NCI-H2029 (cell line): ENCODE data around the gene SLC66A3.

Source experiments
- DNase-seq: peaks from one replicate; lab custom pipeline; 2025; lab: John Stamatoyannopoulos, UW

Gene SLC66A3

DNA sequence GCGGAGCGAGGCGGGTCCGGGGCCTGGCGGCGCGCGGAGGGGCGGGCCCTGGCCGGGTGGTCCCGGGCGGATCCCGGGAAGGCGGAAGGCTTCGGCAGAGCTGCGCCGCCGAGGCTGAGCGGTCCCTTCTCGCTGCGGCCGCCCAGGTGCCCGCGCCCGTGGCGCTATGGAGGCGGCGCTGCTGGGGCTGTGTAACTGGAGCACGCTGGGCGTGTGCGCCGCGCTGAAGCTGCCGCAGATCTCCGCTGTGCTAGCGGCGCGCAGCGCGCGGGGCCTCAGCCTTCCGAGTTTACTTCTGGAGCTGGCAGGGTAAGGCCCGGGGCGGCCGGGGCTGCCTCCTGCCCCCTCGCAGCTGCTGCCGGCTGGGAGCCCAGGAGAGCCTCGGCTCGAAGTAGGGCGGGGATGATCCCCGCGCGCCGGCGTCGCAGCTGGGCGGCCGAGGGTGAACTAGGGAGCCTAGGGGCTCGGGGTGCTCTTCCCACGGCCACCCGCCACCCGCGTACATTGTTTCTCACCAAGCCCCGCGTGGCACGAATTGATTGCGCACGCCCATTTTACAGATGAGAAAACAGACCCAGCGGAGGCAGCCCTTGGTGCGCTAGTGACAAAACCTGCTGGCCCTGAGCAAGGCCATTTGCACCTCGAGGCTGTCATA is at the start of gene SLC66A3:
Gene SLC66A3 (plus strand): TSS at position 87 of the 655 bp plus-strand sequence. CDS start 80 bp downstream, at position 167.
- DNase-seq = peak; percentile 88

DNA sequence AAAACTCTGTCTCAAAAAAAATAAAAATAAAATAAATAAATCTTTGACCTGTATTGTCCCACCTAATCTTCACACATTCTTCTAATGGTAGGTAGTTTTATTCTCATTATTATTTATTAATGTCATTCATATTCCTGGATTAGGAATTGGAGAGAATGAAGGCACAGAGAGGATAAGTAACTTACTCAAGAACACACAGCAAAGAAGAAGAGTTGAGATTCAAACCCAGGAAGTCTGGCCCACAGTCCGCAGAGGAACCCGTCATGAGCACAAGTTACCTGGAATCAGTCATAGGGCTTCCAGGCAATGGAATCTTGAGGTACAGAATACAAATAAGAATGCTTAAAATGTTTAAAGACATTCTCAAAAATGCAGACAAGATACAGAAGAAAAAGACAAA is 46.3 kb upstream of the SLC66A3 start:
- DNase-seq = no peak

DNA sequence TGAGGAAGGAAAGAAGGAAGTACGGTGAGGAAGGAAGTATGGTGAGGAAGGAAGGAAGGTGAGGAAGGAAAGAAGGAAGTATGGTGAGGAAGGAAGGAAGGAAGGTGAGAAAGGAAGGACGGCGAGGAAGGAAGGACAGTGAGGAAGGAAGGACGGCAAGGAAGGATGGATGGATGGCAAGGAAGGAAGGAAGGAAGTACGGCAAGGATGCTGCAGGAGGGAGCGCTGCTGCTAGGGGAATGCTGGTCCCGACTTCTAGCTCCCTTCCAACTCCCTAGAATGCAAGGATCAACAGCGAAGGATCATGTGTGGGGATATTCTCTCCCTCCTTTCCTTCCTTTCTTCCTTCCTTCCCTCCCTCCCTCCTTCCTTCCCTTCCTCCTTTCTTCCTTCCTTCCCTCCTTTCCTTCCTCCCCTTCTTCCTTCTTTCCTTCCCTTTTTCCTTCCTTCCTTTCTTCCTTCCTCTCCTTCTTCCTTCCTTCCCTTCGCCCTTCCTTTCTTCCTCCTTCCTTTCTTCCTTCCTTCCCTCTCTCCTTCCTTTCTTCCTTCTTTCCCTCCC is 42.3 kb upstream of the SLC66A3 start:
- DNase-seq = no peak

DNA sequence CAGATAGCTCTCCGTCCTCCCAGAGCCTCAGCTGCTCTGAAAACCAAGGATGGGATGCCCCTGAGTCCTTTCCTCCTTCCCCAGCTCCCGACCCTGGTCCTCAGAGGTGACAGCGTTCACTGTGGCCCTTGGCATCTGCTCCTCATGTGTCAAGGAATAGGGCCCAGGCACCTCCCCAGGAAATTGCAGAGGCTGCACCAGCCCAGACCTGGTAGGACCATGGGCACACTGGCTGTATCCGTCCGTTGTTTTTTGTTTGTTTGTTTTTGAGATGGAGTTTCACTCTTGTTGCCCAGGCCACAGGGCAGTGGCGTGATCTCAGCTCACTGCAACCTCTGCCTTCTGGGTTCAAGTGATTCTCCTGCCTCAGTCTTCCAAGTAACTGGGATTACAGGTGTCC is 37.5 kb upstream of the SLC66A3 start:
- DNase-seq = no peak

DNA sequence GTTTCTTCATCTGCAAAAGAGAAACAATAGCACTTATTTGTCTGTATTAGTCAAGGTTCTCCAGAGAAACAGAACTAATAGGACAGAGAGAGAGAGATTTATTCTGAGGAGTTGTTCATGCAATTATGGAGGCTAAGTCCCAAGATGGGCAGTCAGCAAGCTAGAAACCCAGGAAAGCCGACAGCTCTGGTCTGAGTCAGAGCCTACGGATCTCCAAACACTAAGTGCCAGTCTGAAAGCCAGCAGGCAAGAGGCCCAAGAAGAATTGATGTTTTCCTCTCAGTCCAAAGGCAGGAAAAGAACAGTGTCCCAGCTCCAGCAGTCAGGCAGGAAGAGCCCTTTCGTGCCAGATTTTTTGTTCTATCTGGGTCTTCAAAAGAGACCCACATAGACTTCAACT is 36.5 kb upstream of the SLC66A3 start:
- DNase-seq = no peak

DNA sequence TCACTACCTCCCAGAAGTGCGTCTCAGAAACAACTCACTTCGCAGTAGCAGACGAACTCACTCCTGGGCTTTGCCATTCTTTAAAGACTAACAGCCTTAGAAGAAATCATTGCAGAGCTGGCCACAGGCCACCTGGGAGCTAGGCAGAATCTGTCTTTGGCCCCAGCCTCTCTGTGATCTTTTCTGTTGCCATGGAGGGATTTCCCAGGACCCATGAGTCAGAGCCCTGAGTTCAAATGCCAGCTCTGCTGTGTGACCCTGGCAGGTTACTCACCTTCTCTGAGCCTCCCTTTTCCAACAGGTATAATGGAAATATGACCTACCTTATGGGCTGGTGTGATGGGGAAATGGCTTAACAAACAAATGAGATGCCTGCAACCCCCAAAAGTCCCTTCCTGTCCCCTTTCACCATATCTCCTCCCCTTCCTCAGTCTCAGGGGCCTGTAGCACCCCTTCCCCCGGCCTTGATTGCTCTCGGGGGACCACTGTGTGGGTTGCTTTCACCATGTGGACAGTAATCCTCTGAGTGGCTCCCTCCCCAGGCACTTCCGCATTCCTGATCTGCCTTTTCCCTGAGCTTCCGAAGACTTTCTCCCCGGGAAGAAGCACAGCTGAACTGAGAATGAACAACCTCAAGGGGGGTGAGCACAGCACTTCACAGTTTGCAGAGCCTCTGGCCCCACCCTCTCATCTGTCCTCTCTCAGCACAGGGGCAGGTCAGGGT is 34.0 kb upstream of the SLC66A3 start:
- no peak for DNase-seq

DNA sequence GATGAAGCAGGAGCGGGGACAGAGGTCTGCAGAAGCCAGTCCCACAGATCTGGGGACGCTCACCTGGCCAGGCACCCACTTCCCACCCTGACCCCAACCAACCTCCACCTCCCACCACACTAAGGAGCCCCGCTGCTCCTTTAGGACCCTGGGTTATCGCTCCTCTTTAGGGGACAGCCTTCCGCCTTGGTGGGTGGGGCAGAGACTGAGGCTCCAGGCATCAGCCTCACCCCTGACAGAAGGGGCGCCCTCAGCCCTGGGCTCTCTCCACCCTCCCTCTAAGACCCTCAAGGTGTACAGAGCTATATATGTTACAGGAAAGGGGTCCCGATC is 33.5 kb upstream of the SLC66A3 start:
- DNase-seq = no peak

DNA sequence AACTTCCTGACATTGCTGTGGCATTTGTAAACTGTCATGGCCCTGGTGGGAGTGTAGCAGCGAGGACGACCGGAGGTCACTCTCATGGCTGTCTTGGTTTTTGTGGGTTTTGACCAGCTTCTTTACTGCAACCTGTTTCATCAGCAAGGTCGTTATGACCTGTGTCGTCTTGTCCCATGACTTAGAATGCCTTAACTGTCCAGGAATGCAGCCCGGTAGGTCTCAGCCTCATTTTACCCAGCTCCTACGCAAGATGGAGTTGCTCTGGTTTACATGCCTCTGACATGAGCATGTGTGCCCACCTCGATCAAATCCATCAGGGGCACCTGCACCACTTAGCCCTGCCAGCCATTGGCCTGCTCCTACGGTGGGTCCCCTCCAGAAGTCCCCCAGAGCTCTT is 32.9 kb upstream of the SLC66A3 start:
- DNase-seq = no peak

DNA sequence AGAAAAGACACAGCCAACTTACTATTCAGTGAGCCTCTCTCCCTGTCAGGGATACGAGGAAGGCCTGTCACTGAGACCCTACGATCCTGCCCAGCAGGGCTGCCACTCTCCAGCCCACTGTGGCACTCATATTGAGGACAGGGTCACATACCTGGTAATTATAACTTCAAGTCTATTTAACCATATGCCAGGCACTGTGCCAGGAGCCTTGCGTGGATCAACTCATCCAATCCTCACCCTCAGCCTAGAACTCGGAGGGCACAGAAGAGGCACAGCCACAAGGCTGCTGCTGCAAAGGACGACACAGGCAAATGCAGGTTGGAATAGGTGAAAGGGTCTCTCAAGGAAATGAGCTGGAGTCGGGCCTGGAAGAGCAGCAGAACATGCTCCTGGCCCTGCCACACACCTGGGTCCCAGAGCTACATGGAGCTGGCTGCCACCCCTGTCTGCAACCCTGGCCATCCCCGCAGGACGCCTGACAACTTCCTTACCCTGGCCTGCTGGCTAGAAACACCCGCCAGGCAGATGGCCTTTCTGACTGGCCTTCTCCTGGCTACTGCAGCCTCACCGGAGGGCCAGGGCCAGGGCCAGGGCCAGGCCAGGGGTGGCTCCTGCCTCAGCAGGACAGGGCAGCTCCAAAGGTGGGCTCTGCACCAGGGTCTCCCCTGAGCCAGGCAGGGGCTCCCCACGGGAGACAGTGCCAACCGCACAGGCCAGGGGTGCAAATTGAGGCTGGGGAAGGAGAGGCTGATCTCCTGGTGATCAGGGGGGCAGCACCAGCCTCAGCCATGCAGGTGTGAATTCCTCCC is 32.1 kb upstream of the SLC66A3 start:
- DNase-seq = peak; percentile 61

DNA sequence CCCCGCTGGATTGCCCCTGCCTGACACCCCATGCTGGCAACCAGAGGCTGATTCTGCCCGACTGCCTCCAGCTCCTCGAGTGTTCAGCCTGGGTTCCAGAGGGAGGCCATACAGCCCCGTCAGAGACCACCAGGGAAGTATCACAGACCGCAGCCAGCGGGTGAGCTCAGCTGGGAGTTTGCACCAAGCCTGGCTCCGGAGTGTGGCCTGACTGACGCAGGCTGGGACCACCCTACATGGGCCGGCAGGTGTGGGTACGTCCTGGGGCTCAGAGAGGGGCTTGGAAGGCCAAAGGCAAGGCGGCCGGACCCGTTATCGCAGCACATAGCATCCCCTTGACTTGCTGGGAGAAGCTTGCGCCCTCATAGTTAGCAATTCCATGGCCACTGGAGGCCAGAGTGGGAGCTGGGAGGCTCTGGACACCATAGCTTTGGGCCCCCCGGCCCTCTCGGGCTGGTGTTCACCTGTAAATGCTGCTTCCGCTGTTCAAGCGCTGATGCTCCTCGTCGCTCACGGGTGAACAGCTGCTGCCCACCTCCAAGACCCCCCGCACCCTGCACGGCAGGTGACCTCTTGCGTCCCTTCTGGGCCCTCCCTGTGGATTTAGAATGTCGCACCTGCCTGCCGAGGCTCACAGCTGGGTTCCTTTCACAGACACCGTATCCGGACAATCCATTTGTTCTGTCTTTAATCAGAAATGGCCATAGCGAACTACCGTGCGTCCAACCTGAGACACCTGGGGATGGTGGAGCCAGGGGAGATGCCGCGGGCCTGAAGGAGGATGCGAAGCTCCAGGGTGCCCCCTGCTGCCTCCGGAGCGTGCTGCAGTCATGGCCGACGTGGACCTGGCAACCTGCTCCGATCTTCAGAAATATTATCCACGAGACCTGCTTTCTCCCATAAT is 31.2 kb upstream of the SLC66A3 start:
- peak; percentile 77 for DNase-seq

DNA sequence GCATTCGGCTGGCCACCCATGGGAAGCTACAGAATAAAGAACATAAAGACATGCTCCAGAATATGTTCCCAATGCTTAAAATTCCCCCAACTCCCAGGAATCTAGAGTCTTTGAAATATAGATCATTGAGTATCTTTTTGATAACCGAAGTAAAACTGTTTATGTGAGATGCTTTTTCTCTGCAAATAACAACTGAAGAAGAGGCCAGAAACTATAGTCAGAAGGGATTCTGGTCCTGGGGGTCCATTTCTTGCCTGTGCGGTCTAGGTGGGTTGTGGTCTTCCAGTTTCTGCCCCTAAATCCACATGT is 30.6 kb upstream of the SLC66A3 start:
- no peak for DNase-seq

DNA sequence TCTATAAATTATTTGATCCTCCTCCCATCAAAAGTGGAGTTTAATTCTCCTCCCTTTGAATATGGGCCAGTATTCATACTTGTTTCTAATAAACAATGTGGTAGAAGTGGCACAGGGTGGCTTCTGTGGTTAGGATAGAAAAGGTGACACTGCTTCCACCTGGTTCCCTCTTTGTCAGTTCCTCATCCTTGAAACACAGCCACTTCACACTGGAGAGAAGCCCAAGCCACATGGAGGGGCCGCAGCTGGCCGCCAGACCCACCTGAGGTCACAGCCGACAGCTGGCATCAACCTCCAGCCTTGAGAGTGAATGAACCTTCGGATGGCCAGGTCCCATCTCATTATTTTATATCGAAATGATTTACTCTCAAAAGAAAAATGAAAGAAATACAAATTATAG is 27.5 kb upstream of the SLC66A3 start:
- DNase-seq = peak; percentile 83

DNA sequence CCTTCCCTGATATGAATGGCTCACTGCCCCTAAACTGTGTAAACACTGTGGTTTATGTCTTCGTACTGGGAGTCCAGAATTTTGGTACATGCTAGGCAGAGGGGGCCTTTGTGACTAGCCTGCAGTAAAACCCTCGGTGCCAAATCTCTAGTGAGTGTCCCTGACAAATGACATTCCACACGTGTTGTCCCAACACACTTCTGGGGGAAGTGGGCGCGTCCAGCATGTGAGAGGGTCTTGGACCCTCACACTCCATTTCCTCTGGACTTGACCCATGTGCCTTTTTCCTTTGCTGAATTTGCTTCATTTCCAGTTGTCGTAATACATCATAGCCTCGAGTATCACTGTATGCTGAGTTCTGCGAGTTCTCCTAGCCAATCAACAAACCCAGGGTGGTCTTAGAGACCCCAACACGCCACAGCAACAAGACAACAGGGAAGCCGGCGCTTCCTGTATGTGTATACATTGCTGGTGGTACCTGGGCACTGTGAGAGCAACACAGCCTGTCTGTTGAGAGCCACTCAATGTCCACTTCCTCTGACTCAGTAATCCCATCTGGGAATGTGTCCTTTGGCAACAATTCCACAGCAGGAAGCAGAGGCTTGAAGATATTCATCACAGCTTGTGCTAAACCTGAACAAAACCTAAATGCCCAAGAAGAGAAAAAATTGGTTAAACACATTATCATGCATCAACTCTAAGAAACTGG is 26.9 kb upstream of the SLC66A3 start:
- DNase-seq = peak; percentile 65

DNA sequence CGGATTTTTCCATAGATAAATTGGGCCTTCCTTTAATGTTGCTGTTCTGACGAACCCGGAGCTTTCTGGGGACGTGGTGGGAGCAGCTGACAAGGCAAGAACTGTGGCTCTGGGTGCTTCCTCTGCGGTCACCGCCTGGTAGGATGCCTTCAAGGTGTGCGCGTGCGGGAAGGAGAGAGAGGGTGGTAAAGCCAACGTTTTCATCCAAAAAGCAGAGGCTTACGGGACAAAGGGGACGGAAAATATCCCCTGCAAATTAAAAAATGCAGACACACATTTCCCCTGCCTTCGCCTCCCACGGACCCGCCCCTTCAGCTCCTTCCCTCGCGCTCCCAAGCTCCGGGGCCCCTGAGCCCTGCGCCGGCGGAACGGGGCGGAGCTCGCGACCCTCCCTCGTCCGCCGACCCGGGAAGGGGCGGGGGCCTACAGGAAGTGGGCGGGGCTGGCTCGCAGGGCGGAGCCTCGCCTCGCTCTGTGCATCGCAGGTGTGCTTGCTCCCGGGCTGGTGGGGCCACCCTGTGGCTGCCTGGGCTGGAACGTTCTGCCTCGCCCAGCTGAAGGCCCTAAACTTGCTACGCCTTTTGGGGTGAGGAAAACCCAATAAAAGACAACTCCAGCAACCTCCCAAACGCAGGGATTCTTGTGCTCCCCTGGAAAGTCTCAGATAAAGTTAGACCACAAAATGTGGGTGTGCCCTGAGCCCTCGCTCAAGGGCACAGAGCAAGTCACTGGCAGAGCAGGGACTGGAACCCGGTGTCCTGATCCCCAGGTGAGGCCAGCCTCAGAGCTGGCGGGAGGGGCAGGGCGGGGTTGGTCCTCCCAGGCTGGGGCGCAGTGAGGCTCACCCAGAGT is 25.4 kb upstream of the SLC66A3 start:
- peak; percentile 58 for DNase-seq

DNA sequence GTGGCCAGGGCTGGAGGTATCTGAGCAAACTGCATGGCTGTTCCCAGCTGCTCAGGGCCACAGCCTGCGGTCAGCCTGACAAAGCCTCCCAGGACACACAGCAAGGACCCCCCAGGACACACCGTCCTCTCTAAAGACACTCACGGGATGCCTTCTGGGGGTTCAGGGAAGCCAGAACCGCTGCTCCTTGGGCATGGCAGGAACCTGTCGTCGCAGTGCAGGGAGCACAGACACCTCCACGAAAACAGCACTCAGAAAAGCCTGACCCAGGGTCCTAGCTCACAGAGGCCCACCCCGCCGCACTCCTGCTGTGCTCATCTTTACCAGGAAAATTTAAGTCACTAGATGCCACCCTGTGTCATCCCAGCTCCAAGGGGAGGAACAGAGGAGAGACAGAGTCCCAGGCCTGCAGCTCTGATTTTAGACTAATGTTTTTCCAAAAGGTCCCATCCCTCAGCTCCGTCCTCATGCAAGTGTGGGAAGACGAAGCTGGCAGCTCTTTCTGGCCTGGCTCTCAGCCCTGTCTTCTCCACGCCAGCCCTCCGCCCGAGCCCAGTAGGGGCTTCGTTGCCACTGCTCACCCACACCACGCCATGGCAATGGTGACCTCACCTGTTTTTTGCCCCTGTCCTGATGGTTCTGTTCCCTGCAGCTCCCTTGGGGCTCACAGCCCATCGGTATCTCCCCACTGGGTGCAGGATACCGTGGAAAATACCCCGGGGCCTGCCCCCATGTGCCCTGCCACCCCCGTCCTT is 23.9 kb upstream of the SLC66A3 start:
- no peak for DNase-seq

DNA sequence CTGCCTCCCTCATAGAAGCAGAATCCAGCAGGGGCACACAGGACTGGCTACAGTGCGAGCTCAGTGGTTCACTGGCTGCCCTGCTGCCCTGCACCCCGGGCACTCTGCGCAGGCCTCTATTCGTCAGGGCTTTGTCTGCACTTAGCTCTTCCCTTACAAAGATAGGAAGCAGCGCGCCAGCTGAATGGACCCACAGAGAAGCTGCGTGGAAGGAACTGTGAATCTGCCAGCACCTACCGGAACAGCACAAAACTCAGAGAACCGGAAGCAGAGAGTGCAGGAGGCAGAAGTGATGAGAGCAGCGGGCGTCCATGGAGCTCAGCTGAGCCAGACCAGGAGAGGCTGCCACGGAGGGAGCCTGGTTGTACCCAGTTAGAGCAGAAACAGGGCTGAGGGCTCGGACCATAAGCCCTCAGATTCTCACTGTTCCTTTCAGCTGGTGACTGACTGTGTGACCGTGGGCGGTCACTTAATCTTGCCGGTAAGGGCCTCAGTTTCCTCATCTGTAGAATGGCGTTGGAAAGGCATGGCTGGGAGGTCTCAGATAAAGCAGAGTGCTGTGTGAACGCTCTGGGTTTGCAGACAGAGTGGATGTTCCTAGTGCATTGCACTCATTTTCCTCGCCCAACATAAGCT is 23.1 kb upstream of the SLC66A3 start:
- DNase-seq = no peak

DNA sequence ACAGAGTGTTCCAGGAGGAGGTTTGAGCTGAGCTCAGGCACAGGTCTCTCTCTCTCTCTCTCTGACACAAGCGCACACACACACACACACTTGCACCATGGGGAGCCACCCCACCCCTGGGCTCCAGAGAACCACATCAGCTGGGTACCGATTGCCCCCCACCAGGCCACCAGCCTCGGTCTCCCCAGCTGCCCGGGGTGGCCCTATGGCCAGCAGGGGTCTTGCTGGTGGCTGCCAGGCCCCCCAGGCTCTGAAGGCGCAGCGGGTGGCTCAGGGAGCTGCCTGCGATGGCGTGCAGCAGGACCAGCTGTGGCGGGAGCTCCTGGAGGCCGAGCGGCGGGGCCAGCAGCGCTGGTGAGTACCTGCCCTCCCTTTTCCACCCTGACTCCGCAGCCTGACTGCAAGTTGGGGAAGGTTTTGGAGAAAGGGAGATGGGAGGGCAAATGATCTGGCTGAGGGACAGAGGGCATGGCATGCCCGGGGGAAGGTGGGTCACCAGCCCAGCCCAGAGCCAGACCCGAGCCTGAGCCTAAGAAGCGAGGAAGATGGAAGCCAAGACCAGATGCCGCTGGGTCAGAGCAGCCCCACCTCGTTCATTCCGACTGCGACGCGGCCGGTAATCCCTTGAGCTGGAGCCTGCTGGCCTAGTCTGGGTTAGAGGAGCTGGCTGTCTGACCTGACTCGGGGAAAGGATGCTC is 21.9 kb upstream of the SLC66A3 start:
- DNase-seq = no peak

DNA sequence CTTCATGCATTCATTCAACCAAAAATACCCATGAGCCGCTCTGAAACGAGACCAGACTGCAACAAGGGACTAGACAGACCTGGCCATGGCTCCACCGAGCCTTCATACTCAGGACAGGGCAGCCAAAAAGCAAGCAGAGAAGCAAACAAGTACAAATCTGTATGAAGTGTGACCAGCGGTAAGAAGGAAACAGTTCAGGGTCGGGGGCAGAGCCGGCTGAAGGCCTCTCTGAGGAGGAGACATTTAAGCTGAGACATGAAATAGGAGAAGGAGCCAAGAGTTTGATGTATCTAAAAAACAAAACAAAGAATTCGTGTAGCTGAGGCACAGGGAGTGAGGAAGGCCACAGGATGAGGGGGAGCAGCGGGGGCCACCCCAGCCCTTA is 21.3 kb upstream of the SLC66A3 start:
- DNase-seq = no peak

DNA sequence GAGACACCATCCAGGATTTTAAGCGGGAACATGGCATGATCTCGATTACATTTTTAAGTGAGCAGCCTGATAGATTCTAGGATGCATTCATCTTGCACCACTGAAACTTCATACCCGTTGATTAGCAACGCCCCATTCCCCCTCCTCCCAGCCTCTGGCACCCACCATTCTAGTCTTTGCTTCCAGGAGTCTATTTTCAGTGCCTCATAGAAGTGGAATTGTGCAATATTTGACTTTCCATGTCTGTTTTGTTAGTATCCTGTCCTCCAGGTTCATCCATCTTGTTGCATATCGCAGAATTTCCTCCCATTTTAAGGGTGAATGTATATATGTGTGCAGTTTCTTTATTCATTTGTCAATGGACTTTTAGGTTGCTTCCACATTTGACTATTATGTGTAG is 20.9 kb upstream of the SLC66A3 start:
- no peak for DNase-seq
